ENCODE results near the gene PPP6R2. TPM values are rescaled to one million over a fixed set of nuclear protein-coding genes. Genes with fewer than 3 reads are reported as not detected.

Gene PPP6R2
- polyA plus RNA-seq, 2 of the 4 experiments (the other 2 are of a cell fraction): 9.6 to 14.7 TPM

DNA sequence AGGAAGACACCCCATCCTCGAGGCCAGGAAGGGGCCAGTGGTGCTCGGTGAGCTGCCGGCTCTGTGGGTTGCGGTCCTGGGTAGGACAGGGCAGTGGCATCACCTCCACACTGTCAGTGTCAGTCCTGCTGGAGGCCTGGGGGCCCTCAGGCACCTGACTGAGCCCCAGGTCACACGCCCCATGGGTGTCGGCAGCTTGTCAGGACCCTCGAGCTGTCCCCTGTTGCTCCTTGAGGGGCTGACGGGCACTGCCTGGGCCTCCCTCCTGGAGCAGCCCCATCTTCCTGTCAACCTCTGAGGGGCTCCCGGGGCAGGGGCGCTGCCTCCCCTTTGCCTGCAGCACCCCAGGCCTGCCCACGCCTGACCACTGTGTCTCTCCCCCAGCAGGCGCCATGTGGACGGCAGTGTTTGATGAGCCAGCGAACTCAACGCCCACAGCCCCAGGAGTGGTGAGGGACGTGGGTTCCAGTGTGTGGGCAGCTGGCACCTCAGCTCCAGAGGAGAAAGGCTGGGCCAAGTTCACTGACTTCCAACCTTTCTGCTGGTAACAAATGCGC lies 96.3 kb downstream of the PPP6R2 start:
- ATAC-seq (no peak), FAIRE-seq (no peak), DNase-seq (ENCODE audit: low read depth in 1 of 2, low spot score in 1 of 2) (no peak)
- H3K4me2 ChIP-seq: no peak overlapping the region
- WGBS (ENCODE audit: missing lambda C conversion rate): 85% methylated on average over 4 of the region's 17 CpGs
- ChIA-PET CTCF (interaction anchor here (0.9 to 1.6 kb wide), 5 partner anchors 9 to 291 kb away, joined by 3 to 5 read pairs (median 3); no protein-coding TSS in a partner anchor), POLR2A (no interaction called here)
- H3K27ac ChIP-seq: no peak overlapping the region
- peaks cover 2% of the 10 kb centered on the region; the same call in 1 of the 3 replicates for H3K4me1 ChIP-seq
- no peak overlapping the region for H3K4me3 ChIP-seq
- TF ChIP-seq SREBF2 (IDR thresholded peaks at IDR 0.05) (no peak), TFCP2L1 (CRISPR knock-in tag; IDR thresholded peaks at IDR 0.05) (no peak), EHF (CRISPR knock-in tag; IDR thresholded peaks at IDR 0.05) (no peak), GATA3 (IDR thresholded peaks at IDR 0.05; ENCODE audit: borderline replicate concordance) (no peak), CBX2 (IDR thresholded peaks at IDR 0.05; ENCODE audit: borderline replicate concordance, low read depth) (no peak), RAD21 (conservative IDR thresholded peaks at IDR 0.05 in 1 of 2, IDR thresholded peaks at IDR 0.05 in 1 of 2) (no peak), HOXA7 (CRISPR knock-in tag; IDR thresholded peaks at IDR 0.05) (no peak)
- H3K9me3 ChIP-seq: no peaks in the 10 kb centered on the region

DNA sequence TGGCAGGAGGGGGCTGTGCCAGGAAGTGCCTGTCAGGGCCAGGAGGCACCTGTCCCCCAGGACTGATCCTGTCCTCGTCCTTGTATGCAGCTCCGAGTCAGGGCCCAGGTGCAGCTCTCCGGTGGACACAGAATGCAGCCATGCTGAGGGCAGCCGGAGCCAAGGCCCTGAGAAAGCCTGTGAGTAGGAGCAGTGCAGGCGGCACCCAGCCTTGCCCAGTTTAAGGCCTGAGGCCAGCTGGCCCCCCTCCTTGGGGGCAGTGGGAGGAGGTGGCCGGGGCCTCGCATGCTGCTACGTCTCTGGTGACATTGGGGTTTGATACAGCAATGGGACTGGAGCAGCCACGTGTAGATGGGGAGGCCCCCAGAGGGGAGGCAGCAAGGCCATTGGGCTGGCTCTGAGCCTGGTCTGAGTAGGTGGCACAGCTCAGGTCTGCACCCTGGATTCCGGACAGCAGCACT lies 96.8 kb downstream of the PPP6R2 start:
- Histone ChIP-seq H3K4me3 (no peak overlapping the region), H3K9me3 (no peaks in the 10 kb centered on the region), H3K4me2 (no peak overlapping the region), H3K4me1 (peaks cover 7% of the 10 kb centered on the region; the same call in 1 of the 3 replicates), H3K27ac (no peak overlapping the region)
- ATAC-seq (peak in 1 of 2 experiments; percentile 4; a peak in 1 of 6 replicates), DNase-seq (ENCODE audit: low read depth in 1 of 2, low spot score in 1 of 2) (no peak), FAIRE-seq (no peak)
- TF ChIP-seq, protein P1, sequence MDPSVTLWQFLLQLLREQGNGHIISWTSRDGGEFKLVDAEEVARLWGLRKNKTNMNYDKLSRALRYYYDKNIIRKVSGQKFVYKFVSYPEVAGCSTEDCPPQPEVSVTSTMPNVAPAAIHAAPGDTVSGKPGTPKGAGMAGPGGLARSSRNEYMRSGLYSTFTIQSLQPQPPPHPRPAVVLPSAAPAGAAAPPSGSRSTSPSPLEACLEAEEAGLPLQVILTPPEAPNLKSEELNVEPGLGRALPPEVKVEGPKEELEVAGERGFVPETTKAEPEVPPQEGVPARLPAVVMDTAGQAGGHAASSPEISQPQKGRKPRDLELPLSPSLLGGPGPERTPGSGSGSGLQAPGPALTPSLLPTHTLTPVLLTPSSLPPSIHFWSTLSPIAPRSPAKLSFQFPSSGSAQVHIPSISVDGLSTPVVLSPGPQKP (IDR thresholded peaks at IDR 0.05; ENCODE audit: low read depth, low read length): no peak
- TF ChIP-seq EHF (CRISPR knock-in tag; IDR thresholded peaks at IDR 0.05) (no peak), EP300 (IDR thresholded peaks at IDR 0.05) (no peak), CBX8 (IDR thresholded peaks at IDR 0.05) (no peak), NPAS2 (CRISPR knock-in tag; IDR thresholded peaks at IDR 0.05; ENCODE audit: borderline replicate concordance) (no peak), NFE2L2 (conservative IDR thresholded peaks at IDR 0.05; ENCODE audit: low read length) (no peak), HOXB13 (CRISPR knock-in tag; IDR thresholded peaks at IDR 0.05; ENCODE audit: low read depth) (no peak), PHF8 (IDR thresholded peaks at IDR 0.05; ENCODE audit: borderline replicate concordance, low read depth) (no peak), KDM5A (IDR thresholded peaks at IDR 0.05) (no peak), BHLHE40 (IDR thresholded peaks at IDR 0.05; ENCODE audit: low read depth, low read length) (no peak), RARB (CRISPR knock-in tag; IDR thresholded peaks at IDR 0.05) (no peak), RCOR1 (IDR thresholded peaks at IDR 0.05; ENCODE audit: low read depth, low read length) (no peak), ZSCAN20 (CRISPR knock-in tag; IDR thresholded peaks at IDR 0.05) (no peak)
- TF ChIP-seq, protein P2, sequence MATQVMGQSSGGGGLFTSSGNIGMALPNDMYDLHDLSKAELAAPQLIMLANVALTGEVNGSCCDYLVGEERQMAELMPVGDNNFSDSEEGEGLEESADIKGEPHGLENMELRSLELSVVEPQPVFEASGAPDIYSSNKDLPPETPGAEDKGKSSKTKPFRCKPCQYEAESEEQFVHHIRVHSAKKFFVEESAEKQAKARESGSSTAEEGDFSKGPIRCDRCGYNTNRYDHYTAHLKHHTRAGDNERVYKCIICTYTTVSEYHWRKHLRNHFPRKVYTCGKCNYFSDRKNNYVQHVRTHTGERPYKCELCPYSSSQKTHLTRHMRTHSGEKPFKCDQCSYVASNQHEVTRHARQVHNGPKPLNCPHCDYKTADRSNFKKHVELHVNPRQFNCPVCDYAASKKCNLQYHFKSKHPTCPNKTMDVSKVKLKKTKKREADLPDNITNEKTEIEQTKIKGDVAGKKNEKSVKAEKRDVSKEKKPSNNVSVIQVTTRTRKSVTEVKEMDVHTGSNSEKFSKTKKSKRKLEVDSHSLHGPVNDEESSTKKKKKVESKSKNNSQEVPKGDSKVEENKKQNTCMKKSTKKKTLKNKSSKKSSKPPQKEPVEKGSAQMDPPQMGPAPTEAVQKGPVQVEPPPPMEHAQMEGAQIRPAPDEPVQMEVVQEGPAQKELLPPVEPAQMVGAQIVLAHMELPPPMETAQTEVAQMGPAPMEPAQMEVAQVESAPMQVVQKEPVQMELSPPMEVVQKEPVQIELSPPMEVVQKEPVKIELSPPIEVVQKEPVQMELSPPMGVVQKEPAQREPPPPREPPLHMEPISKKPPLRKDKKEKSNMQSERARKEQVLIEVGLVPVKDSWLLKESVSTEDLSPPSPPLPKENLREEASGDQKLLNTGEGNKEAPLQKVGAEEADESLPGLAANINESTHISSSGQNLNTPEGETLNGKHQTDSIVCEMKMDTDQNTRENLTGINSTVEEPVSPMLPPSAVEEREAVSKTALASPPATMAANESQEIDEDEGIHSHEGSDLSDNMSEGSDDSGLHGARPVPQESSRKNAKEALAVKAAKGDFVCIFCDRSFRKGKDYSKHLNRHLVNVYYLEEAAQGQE (IDR thresholded peaks at IDR 0.05): no peak
- TF ChIP-seq, protein P3, sequence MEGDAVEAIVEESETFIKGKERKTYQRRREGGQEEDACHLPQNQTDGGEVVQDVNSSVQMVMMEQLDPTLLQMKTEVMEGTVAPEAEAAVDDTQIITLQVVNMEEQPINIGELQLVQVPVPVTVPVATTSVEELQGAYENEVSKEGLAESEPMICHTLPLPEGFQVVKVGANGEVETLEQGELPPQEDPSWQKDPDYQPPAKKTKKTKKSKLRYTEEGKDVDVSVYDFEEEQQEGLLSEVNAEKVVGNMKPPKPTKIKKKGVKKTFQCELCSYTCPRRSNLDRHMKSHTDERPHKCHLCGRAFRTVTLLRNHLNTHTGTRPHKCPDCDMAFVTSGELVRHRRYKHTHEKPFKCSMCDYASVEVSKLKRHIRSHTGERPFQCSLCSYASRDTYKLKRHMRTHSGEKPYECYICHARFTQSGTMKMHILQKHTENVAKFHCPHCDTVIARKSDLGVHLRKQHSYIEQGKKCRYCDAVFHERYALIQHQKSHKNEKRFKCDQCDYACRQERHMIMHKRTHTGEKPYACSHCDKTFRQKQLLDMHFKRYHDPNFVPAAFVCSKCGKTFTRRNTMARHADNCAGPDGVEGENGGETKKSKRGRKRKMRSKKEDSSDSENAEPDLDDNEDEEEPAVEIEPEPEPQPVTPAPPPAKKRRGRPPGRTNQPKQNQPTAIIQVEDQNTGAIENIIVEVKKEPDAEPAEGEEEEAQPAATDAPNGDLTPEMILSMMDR (IDR thresholded peaks at IDR 0.05): no peak
- TF ChIP-seq, protein P4, sequence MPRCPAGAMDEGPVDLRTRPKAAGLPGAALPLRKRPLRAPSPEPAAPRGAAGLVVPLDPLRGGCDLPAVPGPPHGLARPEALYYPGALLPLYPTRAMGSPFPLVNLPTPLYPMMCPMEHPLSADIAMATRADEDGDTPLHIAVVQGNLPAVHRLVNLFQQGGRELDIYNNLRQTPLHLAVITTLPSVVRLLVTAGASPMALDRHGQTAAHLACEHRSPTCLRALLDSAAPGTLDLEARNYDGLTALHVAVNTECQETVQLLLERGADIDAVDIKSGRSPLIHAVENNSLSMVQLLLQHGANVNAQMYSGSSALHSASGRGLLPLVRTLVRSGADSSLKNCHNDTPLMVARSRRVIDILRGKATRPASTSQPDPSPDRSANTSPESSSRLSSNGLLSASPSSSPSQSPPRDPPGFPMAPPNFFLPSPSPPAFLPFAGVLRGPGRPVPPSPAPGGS (IDR thresholded peaks at IDR 0.05): no peak
- WGBS (ENCODE audit: missing lambda C conversion rate): 89% methylated on average over 4 of the region's 10 CpGs
- ChIA-PET POLR2A (no interaction called here), CTCF (interaction anchor here (0.9 to 1.6 kb wide), 2 partner anchors 58 to 291 kb away, joined by 3 to 4 read pairs; no protein-coding TSS in a partner anchor)

Measured in A549 (cell line).